ENCODE measurements around the gene CYB561A3. TPM values are rescaled to one million over a fixed set of nuclear protein-coding genes. Genes with fewer than 3 reads are reported as not detected.

CYB561A3 gene
- total RNA-seq (2022; extraction: Qiagen RNA extraction): 34.5 to 50.4 TPM (median 47.0 TPM) in 5 replicates

DNA sequence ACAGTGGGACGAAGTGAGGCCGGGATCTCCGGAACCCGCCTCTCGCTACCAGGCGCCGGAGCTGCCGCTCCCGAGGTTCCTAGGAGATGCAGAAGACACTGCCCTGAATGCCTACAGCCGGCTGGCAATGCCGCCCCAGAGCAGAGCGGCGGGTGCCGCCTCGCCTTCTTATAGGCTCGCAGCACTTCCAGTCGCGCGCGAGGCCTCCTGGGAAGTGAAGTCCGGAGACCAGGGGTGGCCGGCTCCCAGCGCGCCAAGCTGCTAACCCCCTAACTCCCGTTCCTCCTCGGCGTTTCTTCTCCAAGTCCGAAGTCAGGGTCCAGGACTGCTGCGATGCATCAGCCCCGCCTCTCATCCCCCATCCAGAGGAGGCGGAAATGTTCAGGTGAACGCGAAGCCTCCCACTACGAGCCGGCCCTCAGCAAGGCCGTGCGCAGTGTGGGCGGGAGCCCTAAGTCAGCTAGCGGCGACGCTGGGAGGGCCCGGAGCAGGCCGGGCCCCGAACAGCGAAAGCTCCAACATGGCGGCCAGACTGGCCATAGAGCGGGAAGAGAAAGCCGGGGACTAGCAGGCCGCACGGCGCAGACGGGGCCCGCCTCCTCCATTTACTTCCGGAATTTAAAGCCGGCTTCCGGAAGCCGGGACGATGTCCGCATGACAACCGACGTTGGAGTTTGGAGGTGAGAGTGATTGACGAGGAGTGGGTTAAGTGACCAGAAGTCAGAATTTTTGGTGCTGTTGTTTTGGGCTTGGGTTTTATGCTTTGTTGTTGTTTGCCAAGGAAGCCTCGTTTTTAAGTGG, at the start of gene CYB561A3, which contains the start of gene TMEM138:
Gene CYB561A3, minus strand, starts transcription at position 142 of the 801 bp plus-strand sequence. CDS start 5,169 bp downstream, outside the sequence.
Gene TMEM138, plus strand, starts transcription at position 634 of the 801 bp plus-strand sequence. CDS start 2,017 bp downstream, outside the sequence.

DNA sequence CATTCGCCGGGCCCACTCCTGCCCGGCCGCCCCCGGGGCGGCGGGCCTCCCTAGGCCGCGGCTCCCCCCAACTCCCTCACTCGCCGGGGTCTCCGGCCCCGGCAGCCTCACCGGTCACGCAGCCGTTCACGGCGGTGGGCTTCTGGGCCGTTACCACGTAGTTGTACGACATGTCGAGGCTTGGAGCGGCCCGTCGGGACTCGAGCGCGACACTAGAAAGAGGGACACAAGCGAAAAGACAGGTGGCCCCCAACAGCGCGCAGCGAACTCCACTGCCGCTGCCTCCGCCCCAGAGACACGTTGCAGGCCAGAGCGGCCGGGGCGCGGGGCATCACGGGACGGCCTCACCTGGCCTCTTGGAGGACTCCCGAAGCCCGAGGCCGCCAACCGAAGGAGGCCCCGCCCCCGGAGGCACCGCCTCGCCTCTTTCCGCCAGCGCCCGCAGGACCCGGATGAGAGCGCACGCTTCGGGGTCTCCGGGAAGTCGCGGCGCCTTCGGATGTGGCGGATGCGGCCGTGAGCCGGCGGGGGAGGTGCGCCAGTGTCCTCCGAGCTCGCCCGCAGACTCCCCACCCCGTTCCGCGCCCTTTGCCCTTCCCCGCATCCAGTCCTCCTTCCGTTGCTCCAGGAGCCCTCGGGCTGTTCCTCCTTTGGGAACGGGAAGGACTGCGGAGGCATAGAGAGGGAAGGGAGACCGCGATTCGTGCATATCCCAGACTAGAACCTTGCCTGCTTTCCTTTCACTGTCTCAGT, 28.7 kb downstream of the CYB561A3 start, which contains the start of the genes DDB1 and TKFC:
Gene DDB1, minus strand, starts transcription at position 309 of the 753 bp plus-strand sequence. Its CDS starts 137 bp downstream, at position 172.
Gene TKFC, plus strand, starts transcription at position 432 of the 753 bp plus-strand sequence. CDS start 1,501 bp downstream, outside the sequence.

Other genes starting within 250 kb of the CYB561A3 start
- 16.8 to 19.7 TPM (median 18.2 TPM) in 5 replicates for gene VPS37C, start 200.5 kb downstream of the CYB561A3 start, total RNA-seq (2022; extraction: Qiagen RNA extraction)
- gene PGA3, start 158.4 kb downstream of the CYB561A3 start, total RNA-seq (2022; extraction: Qiagen RNA extraction): 0.06 TPM in 1 of 5 replicates, not detected in the others
- 0.06 TPM in 1 of 5 replicates, not detected in the others for gene PGA4, start 139.5 kb downstream of the CYB561A3 start, total RNA-seq (2022; extraction: Qiagen RNA extraction)
- gene PGA5, start 120.7 kb downstream of the CYB561A3 start, total RNA-seq (2022; extraction: Qiagen RNA extraction): not detected in 5 replicates
- 0.48 to 0.72 TPM (median 0.61 TPM) in 5 replicates for gene VWCE, start 66.6 kb downstream of the CYB561A3 start, total RNA-seq (2022; extraction: Qiagen RNA extraction)
- 163 to 168 TPM (median 166 TPM) in 5 replicates for gene DDB1, start 28.8 kb downstream of the CYB561A3 start, total RNA-seq (2022; extraction: Qiagen RNA extraction)
- gene TKFC, start 28.7 kb downstream of the CYB561A3 start, total RNA-seq (2022; extraction: Qiagen RNA extraction): 40.9 to 76.4 TPM (median 70.7 TPM) in 5 replicates
- 95.7 to 111 TPM (median 104 TPM) in 5 replicates for gene TMEM138, start 492 bp upstream of the CYB561A3 start, total RNA-seq (2022; extraction: Qiagen RNA extraction)
- gene TMEM216, start 30.7 kb upstream of the CYB561A3 start, total RNA-seq (2022; extraction: Qiagen RNA extraction): 16.9 to 21.4 TPM (median 19.3 TPM) in 5 replicates
- 66.6 to 73.2 TPM (median 72.5 TPM) in 5 replicates for gene CPSF7, start 68.1 kb upstream of the CYB561A3 start, total RNA-seq (2022; extraction: Qiagen RNA extraction)
- gene SDHAF2, start 68.2 kb upstream of the CYB561A3 start, total RNA-seq (2022; extraction: Qiagen RNA extraction): 35.3 to 50.9 TPM (median 45.1 TPM) in 5 replicates
- gene LRRC10B, start 146.9 kb upstream of the CYB561A3 start, total RNA-seq (2022; extraction: Qiagen RNA extraction): 0.06 to 0.25 TPM (median 0.11 TPM) in 5 replicates
- 0.72 to 1.2 TPM (median 1.0 TPM) in 5 replicates for gene SYT7, start 219.2 kb upstream of the CYB561A3 start, total RNA-seq (2022; extraction: Qiagen RNA extraction)

All from A549 treated with CORT108297 at 1 μM for 4 hours (cell line).